NCI-H1436 (cell line): Measurements from ENCODE around the gene NPB.
A peak's percentile ranks its signal among the peaks of the same experiment; 100 is the strongest.

Source experiments
- DNase-seq: peaks from one replicate; lab custom pipeline; 2025; lab: John Stamatoyannopoulos, UW

Gene NPB

DNA sequence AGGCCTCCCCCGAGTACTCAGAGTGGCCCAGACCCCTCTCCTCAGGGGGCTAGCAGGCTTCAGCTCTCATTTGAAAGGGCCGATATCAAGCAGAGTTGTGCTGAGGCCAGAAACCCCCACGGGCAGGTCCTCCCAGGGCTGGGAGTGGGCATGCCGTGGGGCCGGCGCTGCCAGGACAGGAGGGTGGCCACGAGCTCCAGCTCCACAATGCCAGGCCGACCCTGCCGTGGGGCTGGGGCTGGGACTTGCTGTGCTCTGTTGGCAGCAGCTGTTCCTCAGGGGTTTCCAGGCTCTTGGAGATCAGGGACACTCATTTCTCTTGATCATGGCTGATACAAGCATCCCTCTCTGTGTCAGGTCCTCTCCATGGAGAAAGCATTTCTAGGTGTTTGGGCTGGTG lies 3.2 kb upstream of the NPB start:
- no peak for DNase-seq

DNA sequence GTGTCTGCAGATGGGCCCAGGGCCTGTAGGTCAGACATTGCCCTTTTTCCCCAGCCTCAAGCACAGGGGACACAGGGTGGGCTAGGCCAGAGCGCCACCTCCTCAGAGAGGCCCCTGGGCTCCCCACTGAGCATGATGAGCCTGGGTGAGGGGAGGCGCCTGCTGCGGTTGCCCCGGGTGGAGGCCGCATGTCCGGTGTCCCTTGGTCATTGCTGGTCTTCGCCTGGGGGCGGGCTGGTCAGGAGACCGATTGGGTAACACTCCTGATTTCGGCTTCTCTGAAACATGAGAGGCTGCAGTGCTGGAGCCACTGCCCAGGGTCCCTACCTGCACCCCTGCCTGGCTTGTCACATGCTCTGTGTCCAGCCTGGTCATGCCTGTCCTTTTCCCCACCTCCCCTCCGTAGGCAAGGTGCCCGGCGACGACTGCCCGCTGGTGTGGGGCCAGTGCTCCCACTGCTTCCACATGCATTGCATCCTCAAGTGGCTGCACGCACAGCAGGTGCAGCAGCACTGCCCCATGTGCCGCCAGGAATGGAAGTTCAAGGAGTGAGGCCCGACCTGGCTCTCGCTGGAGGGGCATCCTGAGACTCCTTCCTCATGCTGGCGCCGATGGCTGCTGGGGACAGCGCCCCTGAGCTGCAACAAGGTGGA lies 2.4 kb upstream of the NPB start:
- DNase-seq, result no peak

DNA sequence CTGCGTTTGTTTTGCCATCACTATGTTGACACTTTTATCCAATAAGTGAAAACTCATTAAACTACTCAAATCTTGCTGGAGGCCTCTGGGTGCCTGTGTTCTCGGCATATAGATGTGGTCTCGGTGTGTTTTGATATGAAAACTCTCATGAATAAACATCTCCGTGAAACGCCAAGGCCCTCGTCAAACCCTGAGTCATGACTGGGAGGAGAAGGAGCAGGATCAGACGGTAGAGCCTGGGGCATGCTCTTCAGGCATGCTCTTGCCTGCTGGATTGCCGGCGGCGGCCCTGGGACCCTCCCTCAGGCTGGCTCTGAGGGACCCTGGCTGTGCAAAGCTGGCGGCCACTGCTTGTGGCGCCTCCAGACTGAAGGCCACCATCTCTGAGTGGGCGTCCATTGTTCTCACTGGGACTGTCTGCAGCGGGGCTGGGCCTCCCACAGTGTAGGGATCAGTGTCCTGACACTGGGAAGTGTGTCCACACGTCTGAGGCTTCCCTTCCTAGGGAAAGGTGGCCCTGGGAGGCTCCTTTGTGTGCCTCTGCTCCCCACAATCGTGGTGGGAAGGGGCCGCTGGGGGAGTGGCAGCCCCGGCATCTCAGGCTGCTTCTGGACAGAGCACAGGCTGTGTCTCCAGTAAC lies 1.7 kb upstream of the NPB start:
- no peak for DNase-seq

DNA sequence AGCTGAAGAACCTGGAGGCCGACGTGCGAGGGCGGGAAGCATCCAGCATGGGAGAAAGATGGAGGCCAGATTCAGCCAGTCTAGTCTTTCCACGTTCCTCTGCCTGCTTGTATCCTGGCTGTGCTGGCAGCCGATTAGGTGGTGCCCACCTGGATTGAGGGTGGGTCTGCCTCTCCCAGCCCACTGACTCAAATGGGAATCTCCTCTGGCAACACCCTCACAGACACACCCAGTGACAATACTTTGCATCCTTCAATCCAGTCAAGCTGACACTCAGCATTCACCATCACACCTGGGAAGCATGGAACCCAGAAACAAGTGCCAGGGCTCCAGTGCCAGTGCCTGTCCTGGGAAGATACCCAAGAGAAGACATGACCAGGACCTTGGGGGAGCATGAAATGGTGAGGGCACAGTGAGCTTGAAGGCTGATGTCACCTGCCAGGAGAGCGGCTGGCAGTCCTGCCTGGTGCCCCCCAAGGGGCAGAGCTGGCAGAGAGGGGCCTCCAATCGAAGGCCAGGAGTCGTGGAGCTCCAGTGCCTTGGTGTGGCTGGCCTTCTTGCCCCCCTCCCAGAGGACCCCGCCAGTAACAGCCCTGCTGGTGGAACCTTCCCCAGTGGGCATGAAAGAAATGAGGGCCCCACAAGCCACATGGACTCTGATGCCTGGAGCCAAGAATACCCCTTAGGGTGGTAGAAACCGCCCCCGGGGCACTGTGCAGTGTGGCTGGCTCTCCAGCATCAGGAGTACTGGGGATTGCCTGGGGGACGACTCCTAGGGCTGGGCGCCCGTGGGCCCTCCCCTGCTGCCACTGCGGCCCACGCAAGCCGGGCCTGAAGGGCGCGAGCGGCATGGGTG lies 643 bp upstream of the NPB start:
- DNase-seq, result no peak

DNA sequence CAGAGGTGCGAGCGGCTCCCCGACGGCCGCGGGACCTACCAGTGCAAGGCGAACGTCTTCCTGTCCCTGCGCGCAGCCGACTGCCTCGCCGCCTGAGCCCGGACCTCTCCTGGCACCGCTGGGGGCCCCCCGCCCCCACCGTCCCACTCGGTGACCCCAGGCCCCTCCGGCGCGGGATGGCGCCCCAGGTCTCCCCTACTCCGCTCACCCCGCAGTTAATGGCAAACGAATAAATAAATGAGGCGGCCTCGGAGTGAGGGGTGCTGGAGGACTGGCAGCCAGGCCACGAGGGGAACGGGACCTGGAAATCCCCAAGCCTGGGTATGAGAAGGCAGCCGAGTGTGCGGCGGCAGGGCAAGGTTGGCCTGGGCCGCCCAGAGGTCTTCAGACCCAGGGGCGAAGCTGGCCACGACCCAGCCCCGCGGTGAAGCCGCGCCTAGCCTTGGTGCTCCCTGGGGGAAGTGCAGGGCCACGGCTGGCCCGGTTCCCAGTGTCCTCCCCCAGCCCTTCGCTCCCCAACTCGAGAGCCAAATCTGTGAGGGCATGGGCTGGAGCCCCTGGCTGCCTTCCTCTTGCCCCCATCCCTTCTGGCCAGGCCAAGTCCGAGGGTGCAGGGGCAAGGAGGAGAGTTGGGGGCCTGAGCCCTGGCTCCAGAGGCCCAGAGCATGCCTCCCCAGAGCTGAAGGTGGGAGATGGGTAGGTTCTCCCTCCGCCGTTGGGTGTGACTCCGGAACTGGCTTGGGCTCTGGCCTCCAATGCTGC lies 796 bp downstream of the NPB start:
- no peak for DNase-seq

DNA sequence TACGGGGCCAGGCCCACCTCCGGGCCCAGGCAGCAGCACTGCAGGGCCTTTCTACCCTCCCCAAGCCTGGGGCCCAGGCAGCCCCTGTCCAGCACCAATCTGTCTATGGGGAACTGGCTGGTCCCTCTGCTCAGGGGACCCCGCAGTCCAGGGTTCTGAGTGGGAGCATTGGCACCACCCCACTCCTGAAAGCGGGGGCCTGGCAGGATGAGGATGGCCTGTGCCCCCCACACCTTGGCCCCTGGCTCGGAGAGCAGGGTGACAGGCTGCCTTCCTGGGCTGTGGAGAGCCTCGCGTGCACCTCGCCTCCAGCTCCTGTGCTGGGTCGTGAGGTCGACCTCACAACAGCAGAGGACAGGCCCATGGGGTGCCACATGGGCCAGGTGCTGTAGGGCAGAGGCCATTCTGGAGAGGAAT lies 1.4 kb downstream of the NPB start:
- DNase-seq, result no peak

DNA sequence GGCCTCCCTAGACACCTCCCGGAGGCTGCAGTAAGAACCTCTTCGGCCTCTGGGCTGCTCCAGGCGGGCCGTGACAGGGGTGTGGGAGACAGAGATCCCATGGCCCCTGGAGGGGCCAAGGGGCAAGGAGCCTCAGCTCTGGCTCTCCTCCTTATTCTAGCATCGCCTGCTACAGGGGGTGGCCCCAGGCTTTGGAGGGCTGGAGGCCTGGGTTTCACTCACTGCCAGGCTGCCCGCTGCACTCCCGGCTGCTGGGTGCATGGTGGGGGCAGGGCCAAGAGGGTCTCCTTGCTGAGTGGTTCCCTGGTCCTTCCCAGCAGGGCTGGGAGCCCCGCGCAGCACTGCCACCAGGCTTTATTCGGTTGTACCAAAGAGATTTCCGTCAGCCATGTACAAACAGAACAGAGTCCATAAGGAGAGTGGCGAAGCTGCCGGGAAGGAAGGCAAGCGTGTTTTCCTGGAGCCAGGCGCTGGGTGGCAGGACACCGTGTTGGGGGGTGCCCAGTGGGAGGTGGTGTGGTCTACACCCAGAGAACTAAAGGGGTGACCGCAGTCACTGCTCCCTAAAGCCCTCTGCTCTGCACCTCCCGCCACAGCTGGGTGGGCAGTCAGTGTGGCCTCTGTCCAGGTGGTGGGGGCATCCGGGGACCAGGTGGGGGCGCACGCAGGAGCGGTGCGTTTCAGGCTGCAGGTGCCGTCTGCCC lies 2.0 kb downstream of the NPB start:
- DNase-seq, result no peak

DNA sequence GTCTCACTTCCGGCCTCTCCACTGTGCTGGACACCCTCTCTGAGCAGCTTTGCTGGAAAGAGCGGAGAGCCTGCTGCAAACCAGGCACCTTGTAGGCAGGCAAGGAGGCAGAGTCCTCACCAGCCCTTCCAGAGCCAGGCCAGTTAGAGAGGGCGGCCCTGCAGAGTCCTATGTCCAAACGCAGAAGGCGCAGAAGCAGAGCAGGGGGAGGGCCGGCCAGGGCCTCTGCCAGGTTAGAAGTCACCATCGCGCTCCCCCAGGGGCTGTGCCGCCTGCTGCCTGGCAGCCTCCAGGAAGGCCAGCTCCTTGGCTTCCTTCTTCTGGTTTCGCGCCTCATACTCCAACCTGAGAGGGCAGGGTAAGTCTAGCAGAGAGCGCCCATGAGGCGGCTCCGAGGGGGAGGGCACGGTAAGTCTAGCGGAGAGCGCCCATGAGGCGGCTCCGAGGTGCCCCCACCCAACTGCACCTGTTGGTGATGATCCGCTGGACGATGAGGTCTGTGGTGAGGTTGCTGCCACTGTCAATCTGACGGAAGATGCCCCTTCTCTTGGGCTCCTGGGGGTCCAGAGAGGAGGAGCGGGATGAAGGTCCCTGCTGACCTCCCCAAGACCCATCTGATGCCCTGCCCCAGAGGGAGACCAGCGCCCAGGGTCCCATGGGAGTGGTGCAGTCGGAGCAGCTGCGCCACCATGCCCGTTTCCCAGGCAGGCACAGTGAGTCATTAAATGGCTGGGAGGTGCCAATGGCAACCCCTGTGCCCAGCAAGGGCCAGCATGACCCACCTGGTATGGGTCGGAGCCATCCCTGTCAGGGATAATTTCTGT lies 2.8 kb downstream of the NPB start:
- no peak for DNase-seq

DNA sequence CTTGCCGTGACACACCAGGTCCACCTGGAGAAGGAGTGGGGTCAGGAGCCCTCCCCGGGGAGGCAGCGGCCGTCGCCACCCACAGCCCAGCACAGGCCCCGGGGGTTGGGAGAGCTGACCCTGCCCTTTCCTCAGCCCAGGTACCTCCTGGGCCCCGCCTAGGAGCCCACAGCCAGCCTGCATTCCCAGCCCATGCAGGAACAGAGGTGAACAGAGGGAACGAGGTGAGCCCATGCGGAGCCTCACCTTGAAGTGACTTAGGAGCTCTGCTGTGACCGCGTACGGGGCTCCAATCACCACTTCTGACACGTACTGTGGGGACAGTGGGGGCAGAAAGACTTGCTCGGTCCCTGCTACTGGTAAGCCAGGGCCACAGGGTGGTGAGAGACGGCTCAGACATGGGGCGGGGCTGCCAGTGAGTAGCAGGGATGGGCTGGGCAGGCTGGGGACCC lies 3.4 kb downstream of the NPB start:
- DNase-seq, result no peak

DNA sequence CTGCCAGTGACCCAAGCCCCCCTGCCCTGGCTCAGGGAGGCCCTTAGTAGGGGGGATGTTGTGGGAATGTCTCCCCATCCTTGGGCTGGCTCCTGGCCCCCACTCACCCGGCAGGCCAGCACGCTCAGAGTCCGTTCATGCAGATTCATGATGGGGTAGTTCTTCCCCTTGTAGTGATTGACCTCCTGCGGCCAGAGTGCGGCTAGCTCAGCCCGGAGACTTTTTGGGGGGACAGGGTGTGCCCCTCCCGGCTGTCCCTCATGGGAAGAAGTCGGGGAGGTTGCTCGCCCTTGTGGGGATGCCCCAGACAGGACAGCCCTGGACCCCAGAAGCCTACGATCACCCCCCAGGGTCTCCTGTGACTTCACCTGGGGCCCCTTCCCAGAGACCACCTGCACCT lies 4.0 kb downstream of the NPB start:
- no peak for DNase-seq

DNA sequence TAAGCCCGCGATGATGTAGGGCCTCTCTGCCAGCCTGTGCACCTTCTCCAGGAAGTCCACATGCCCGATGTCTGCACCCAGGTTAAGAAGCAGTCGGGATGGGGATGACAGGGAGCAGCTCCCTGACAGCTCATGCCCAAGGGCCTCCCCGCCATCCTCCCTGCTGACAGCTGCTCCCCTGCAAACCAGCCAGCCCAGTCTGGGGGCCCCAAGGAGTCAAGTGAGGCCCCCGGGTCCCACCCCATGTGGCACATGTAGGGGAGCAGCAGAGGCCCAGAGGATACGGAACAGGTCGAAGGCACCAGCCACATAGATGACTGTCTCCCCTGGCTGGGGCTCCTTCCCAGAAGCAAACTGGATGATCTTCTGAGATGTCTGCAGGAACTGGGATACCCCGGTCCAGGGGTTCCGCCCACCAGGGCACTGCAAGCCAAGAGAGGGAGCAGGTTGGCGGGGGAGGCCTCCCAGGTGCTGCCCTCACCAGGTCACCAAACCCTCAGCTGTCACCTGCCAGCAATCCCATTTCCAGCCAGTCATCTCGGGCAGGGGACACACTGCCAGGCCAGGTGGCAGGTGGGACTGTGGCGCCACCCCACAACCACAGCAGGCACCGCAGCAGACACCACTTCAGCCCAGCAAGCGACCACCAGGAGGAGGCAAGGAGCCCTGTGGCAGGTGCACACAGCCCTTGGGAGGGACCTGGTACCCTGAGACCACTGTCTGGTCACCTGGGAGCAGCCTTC lies 4.6 kb downstream of the NPB start:
- no peak for DNase-seq

DNA sequence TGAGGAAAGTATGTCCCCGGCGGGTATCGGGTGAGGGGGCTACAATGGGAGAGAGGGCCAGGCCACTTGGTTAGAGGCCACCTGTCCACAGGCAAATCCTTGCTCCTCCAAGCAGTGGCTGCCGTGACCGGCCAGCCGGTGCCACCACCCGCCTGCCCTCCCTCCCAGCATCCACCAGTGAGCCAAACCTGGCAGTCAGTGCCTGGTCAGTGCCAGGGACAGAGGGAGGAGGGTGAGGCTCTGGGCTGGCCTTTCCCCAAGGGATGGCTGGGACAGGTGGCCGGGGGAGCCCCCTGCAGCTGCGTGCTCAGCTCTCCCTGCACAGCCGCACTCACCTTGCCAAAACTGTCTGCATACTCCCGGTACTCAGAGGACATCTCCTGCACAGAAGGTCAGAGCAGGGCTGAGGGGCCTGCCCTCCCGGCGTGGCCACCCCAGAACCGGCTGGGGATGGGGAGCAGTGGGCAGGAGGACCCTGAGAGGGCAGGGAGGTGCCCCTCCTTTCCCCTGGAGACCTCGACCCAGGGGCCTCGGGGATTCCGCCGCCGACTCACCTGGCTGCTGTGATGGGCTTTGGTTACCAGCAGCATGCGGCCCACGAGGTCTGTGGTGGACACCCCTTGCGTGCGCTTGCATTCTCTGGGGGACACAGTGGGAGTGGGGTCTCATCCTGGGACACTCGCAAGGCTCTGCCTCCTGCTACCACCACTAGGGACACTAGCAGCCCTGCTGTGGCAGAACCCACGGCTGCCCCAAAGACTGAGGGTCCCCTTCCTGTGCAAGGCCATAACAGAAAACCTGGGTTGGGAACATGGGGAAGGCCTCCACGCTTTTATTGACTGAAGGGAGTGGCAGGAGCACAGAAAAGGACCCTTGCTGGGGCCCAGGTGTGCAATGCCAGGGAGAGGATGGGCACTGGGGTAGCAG lies 5.4 kb downstream of the NPB start:
- DNase-seq, result no peak

DNA sequence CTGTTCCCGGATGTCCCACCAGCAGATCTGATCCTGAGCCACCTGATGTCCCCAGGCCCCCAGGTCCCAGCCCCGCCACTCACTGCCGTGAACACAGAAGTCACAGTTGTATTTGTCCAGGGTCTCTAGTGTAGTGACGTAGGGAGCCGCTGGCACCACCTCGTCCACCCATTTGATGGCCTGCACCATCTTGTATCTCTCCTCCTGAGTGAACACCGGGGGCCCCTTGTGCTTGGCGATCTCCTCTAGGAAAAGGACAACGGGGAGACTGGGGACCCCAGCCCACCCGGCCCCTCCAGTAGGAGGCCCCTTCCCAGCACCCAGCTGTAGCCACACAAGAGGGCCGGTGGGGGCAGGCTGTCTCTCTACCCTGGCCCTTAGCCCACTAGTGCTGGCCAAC lies 6.8 kb downstream of the NPB start:
- DNase-seq, result no peak

DNA sequence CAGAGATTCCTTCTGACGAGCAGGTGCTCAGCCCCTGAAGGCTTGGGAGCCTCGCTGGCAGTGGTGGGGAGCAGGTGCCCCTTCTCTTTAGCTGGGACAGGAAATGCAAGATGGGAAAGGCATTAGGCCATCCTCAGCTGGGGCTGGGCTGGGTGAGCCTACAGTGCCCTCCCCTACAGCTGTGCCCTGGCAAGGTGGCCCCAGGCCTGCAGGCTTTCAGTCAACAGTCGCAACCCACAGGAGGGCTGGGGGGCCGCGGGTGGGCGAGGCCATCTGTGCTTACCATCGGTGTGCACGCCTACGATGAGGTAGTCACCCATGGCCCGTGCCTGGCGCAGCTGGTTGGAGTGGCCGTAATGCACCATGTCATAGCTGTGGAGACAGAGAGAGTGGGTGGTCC lies 7.2 kb downstream of the NPB start:
- DNase-seq, result no peak

DNA sequence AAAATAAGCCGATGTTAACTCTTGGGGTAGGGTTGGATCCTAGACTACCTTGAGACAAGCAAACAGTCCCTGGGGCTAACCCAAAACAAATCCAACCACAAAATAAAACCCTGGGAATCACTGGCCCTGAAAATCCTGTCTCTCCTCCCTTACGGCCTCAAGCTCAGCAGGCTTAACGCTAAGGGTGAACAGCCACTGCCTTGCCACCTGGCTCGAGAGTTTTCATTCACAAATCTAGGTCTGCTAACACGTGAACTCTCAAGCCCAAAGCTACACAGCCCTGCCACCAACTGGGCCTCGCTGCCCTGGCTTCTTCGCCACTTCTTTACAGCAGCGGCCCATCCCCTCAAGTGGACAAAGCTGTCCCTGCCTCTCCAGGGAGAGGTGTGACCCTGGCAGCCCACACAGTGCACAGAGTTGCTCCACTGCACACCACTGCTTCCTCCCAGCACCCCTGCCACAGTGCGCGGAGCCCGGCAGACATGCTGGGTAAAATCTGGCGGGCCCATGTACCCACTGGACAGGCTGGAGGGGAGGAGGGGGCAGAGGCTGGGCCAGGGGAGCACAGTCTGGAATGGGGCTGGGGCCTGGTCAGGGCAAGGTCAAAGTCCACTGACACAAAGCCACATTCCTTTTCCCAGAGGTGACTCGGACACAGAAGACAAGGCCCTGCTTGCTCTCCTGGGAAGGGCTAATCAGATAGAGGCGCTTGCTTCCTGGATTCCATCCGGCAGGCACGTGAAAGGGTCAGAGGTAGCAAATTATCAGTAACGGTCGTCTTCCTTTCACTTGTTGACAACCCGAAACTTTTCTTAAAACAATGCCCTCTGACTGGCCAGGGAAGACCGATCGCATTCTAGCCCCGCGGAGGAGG lies 8.2 kb downstream of the NPB start:
- DNase-seq, result no peak

DNA sequence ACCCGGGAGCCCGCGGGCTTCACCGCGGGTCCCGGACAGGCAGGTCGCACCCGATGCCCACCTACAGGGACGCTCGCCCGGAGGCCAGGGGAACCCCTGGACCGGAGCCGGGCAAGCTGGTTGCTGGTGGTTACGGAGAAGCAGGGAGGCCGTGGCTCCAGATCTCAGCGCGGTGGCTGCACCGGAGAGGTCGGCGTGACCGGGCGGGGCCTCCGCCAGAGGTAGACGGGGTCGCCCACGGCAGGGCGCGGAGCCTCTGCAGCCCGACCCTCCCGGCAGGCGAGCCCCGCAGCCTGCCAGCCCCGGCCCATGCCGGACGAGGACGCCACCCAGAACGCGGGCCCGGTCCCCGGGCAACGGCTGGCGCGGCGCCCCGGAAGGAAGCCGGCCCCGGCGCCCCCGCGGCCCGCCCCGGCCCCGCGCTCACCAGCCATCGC lies 8.8 kb downstream of the NPB start:
- DNase-seq, result no peak

DNA sequence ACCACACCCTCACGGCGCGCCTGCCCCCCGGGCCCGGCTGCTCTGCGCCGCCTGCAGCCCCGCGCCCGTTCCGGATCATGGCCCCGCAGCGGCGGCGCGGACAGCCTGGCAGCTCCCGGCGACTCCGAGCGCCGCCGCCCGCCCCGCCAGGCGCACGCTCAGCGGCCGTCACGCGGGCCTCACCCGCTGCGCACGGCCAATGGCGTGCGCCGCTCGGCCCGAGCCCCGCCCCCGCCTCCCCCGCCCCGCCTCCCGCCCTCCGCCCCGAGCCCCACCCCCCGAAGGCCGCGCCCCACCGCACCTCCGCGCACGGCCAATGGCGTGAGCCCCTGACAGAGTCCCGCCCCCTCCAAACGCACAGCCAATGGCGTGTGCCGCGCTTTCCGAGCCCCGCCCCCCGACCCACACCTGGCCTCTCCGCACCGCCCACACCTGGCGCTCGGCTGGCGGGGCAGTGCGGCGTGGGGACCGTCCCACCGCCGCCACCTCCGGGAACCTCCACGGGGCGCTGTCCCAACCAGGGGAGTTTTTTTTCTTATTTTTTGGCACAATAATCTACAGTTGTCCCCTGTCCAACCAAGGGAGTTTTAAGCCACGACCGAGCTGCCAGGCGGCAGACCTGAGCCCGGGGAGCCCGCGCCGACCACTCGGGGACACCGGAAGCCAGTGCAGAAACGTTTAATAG lies 9.4 kb downstream of the NPB start, which contains the start of gene PCYT2:
Gene PCYT2, minus strand, starts transcription at position 123 of the 685 bp plus-strand sequence. Its CDS starts 44 bp downstream, at position 79.
- DNase-seq, result peak; percentile 98
